HG03060 (cell line): ENCODE data around the gene GINS3.
"Not testable (repeated sequence)": the region's sequence is repeated elsewhere in the genome, so short reads cannot be mapped to it uniquely, and the experiment has no call there.

Source experiments
- ATAC-seq: cut with Tn5 transposase; IDR thresholded peaks from one replicate; pipeline ENCODE4 v1.9.1; 2021; ENCODE audit warnings: low read depth, moderate number of reproducible peaks; ENCODE audit not compliant: unreplicated experiment

The GINS3 gene

GRCh38 chr16:58385218-58385773, 7.0 kb upstream of the GINS3 start:
- ATAC-seq: no peak

GRCh38 chr16:58389724-58390123, 2.5 kb upstream of the GINS3 start:
- no peak for ATAC-seq

GRCh38 chr16:58393138-58393504, 850 bp downstream of the GINS3 start:
- no peak for ATAC-seq

GRCh38 chr16:58396897-58397296, 4.6 kb downstream of the GINS3 start:
- not testable (repeated sequence) for ATAC-seq

- ATAC-seq: no peak
Measured at GRCh38 chr16:58399718-58400633, 7.7 kb downstream of the GINS3 start.

- not testable (repeated sequence) for ATAC-seq
Measured at GRCh38 chr16:58401305-58401704, 9.0 kb downstream of the GINS3 start.

- no peak for ATAC-seq
Measured at GRCh38 chr16:58402796-58403195, 10.5 kb downstream of the GINS3 start.

GRCh38 chr16:58409316-58409973, 17.2 kb downstream of the GINS3 start:
- no peak for ATAC-seq

GRCh38 chr16:58411336-58411735, 19.1 kb downstream of the GINS3 start:
- no peak for ATAC-seq

- ATAC-seq: no peak
Measured at GRCh38 chr16:58411736-58412614, 19.7 kb downstream of the GINS3 start.

GRCh38 chr16:58412615-58412970, 20.3 kb downstream of the GINS3 start:
- not testable (repeated sequence) for ATAC-seq

GRCh38 chr16:58413359-58413758, 21.1 kb downstream of the GINS3 start:
- no peak for ATAC-seq

GRCh38 chr16:58415003-58415402, 22.7 kb downstream of the GINS3 start:
- no peak for ATAC-seq

GRCh38 chr16:58415961-58416360, 23.7 kb downstream of the GINS3 start:
- not testable (repeated sequence) for ATAC-seq

- no peak for ATAC-seq
Measured at GRCh38 chr16:58417035-58417434, 24.8 kb downstream of the GINS3 start.

GRCh38 chr16:58417600-58417999, 25.3 kb downstream of the GINS3 start:
- ATAC-seq: no peak

GRCh38 chr16:58418026-58418425, 25.8 kb downstream of the GINS3 start:
- ATAC-seq: no peak

- ATAC-seq: no peak
Measured at GRCh38 chr16:58418601-58419000, 26.3 kb downstream of the GINS3 start.

- no peak for ATAC-seq
Measured at GRCh38 chr16:58419241-58419990, 27.1 kb downstream of the GINS3 start.

GRCh38 chr16:58421059-58421458, 28.8 kb downstream of the GINS3 start:
- no peak for ATAC-seq
